Measurements from ENCODE around the gene PCDHGA9. TPM values are rescaled to one million over a fixed set of nuclear protein-coding genes. Genes with fewer than 3 reads are reported as not detected.
"Not testable (repeated sequence)": the region's sequence is repeated elsewhere in the genome, so short reads cannot be mapped to it uniquely, and the experiment has no call there.

PCDHGA9 gene
- total RNA-seq, 1 donor from 2014 or later: 2.3 TPM

DNA sequence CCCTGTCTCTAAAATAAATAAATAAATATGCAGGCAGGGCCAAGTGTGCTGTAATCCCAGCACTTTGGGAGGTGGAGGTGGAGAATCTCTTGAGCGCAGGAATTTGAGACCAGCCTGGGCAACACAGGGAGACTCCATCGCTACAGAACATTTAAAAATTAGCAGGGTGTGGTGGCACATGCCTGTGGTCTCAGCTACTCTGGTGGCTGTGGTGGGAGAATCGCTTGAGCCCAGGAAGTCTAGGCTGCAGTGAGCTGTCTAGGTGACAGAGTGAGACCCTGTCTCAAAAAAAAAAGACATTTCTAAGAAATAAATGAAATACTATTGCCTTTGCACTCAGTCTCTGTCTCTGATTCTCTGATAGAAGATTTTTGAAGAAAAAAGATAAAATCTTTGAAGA lies 9.0 kb downstream of the PCDHGA9 start:
- Mint-ChIP-seq H3K27ac (no peak overlapping the region), H3K36me3 (peaks cover 69% of the 10 kb centered on the region), H3K4me3 (peak overlapping the region; percentile 30), H3K27me3 (ENCODE audit: low read depth) (no peaks in the 10 kb centered on the region), H3K4me1 (peaks cover 19% of the 10 kb centered on the region), H3K9me3 (peaks cover 47% of the 10 kb centered on the region)
- no peak for TF ChIP-seq CTCF (IDR thresholded peaks at IDR 0.05; ENCODE audit: unreplicated experiment)
- DNase-seq (ENCODE audit: low spot score in 2 of 2, unreplicated experiment in 2 of 2): no peak

DNA sequence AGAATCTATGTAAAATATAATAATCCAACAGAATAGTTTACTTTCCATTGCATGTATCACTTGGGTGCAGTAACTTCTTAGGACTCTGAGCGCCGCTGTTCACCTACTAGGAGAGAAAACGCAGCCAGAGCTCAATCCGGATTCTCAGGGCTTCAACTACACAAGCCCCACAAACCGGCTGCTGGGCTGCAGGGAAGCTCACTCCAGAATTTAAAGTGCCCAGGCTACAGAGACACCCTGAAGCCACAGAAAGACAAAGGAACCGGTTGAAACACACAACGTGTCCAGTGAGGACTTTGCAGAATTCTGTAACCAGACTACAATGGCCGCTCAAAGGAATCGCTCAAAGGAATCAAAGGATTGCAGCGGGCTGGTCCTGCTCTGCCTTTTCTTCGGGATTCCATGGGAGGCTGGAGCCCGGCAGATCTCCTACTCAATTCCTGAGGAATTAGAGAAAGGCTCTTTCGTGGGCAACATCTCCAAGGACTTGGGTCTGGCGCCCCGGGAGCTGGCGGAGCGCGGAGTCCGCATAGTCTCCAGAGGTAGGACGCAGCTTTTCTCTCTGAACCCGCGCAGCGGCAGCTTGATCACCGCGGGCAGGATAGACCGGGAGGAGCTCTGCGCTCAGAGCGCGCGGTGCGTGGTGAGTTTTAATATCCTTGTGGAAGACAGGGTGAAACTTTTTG lies 10.4 kb downstream of the PCDHGA9 start, which contains the start of gene PCDHGA10:
TSS of gene PCDHGA10 (plus strand) at position 134 of the 686 bp plus-strand sequence. CDS start at position 323, 189 bp downstream.
- H3K27me3 Mint-ChIP-seq (ENCODE audit: low read depth): no peaks in the 10 kb centered on the region
- H3K27ac Mint-ChIP-seq: peak within 1 kb of the TSS; percentile 86
- H3K4me1 Mint-ChIP-seq: peaks cover 19% of the 10 kb centered on the region
- peak within 1 kb of the TSS; percentile 81 for H3K4me3 Mint-ChIP-seq
- peak in 1 of 2 experiments; percentile 48 for DNase-seq (ENCODE audit: low spot score in 2 of 2, unreplicated experiment in 2 of 2)
- H3K36me3 Mint-ChIP-seq: peaks cover 70% of the 10 kb centered on the region
- peak; percentile 43 for TF ChIP-seq CTCF (IDR thresholded peaks at IDR 0.05; ENCODE audit: unreplicated experiment)
- peaks cover 51% of the 10 kb centered on the region for H3K9me3 Mint-ChIP-seq

GRCh38 chr5:141413540-141414069 lies 11.0 kb downstream of the PCDHGA9 start:
- Mint-ChIP-seq H3K9me3 (peaks cover 53% of the 10 kb centered on the region), H3K4me3 (peak overlapping the region; percentile 81), H3K4me1 (peaks cover 17% of the 10 kb centered on the region), H3K36me3 (peaks cover 73% of the 10 kb centered on the region), H3K27ac (peak overlapping the region; percentile 86), H3K27me3 (ENCODE audit: low read depth) (no peaks in the 10 kb centered on the region)
- no peak for TF ChIP-seq CTCF (IDR thresholded peaks at IDR 0.05; ENCODE audit: unreplicated experiment)
- no peak for DNase-seq (ENCODE audit: low spot score in 2 of 2, unreplicated experiment in 2 of 2)

GRCh38 chr5:141414548-141415274 lies 12.1 kb downstream of the PCDHGA9 start:
- Mint-ChIP-seq H3K4me1 (peaks cover 13% of the 10 kb centered on the region), H3K36me3 (peaks cover 70% of the 10 kb centered on the region), H3K27ac (peak overlapping the region; percentile 15), H3K9me3 (peaks cover 50% of the 10 kb centered on the region), H3K4me3 (peak overlapping the region; percentile 81)
- DNase-seq (ENCODE audit: low spot score in 2 of 2, unreplicated experiment in 2 of 2); H3K27me3 Mint-ChIP-seq (ENCODE audit: low read depth): not testable (repeated sequence)

DNA sequence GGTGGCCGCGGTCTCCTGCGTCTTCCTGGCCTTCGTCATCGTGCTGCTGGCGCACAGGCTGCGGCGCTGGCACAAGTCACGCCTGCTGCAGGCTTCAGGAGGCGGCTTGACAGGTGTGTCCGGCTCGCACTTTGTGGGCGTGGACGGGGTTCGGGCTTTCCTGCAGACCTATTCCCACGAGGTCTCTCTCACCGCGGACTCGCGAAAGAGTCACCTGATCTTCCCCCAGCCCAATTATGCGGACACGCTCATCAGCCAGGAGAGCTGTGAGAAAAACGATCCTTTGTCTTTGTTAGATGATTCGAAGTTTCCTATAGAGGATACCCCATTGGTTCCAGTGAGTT lies 12.7 kb downstream of the PCDHGA9 start:
- not testable (repeated sequence) for H3K27ac Mint-ChIP-seq; DNase-seq (ENCODE audit: low spot score in 2 of 2, unreplicated experiment in 2 of 2); H3K4me3 Mint-ChIP-seq; H3K27me3 Mint-ChIP-seq (ENCODE audit: low read depth)
- Mint-ChIP-seq H3K9me3 (peaks cover 51% of the 10 kb centered on the region), H3K36me3 (peaks cover 73% of the 10 kb centered on the region), H3K4me1 (peaks cover 12% of the 10 kb centered on the region)

GRCh38 chr5:141417494-141418172 lies 15.1 kb downstream of the PCDHGA9 start, which contains the start of gene PCDHGB7:
TSS of gene PCDHGB7 (plus strand) at chr5:141417677. CDS start at chr5:141417860, 183 bp downstream.
- H3K4me1 Mint-ChIP-seq; DNase-seq (ENCODE audit: low spot score in 2 of 2, unreplicated experiment in 2 of 2); H3K27me3 Mint-ChIP-seq (ENCODE audit: low read depth): not testable (repeated sequence)
- peak within 1 kb of the TSS; percentile 47 for H3K27ac Mint-ChIP-seq
- peaks cover 53% of the 10 kb centered on the region for H3K9me3 Mint-ChIP-seq
- peak; percentile 39 for TF ChIP-seq CTCF (IDR thresholded peaks at IDR 0.05; ENCODE audit: unreplicated experiment)
- H3K4me3 Mint-ChIP-seq: peak within 1 kb of the TSS; percentile 62
- peaks cover 82% of the 10 kb centered on the region for H3K36me3 Mint-ChIP-seq

Data from mesothelial cell of epicardium (in vitro differentiated cells).